ENCODE results near the gene IQSEC1.

- TF ChIP-seq CTCF (IDR thresholded peaks at IDR 0.05) (no peak), POLR2AphosphoS5 (IDR thresholded peaks at IDR 0.05) (no peak)
Measured at GRCh38 chr3:13054341-13055285, 18.6 kb downstream of the IQSEC1 start.

Data from prostate gland (tissue), 2 donors.